Stomach (tissue), 9 donors: ENCODE measurements around the gene TRIM17. TPM values are rescaled to one million over a fixed set of nuclear protein-coding genes. Genes with fewer than 3 reads are reported as not detected.

Experiments used
- DNase-seq, 2 donors: peaks; one replicate each; pipeline versions ENCODE4 v3.0.0 to v3.0.0-alpha.2; 2013 to 2019
- H3K27ac ChIP-seq, 5 donors: fragments of 200-600 bp in 4 of 5; sonication (generic) in 4 of 5; one replicate each; pipeline ENCODE4 v1.5.1; 2013 to 2019; ENCODE audit warnings: mild to moderate bottlenecking in 1 of 5, moderate library complexity in 1 of 5
- H3K27me3 ChIP-seq, 3 donors: fragments of 200-600 bp; sonication (generic); one replicate each; pipeline ENCODE4 v1.5.1; 2017 to 2019; ENCODE audit warnings: mixed run types in 1 of 3
- H3K36me3 ChIP-seq, 4 donors: fragments of 200-600 bp; sonication (generic); 1 replicate in 3 of 4; 2 replicates in 1 of 4; pipeline ENCODE4 v1.5.1; 2016 to 2019
- H3K4me1 ChIP-seq, 4 donors: fragments of 200-600 bp; sonication (generic); one replicate each; pipeline ENCODE4 v1.5.1; 2016 to 2019
- H3K4me3 ChIP-seq, 4 donors: fragments of 200-600 bp; sonication (generic) in 3 of 4; one replicate each; pipeline ENCODE4 v1.5.1; 2016 to 2019; ENCODE audit warnings: mild to moderate bottlenecking in 1 of 4
- H3K9me3 ChIP-seq, 4 donors: fragments of 200-600 bp; sonication (generic); one replicate each; pipeline ENCODE4 v1.5.1; 2016 to 2019
- EP300 ChIP-seq: sonication (generic); formaldehyde crosslinking; IDR thresholded peaks from one replicate; pipeline ENCODE4 v1.6.1; 2017; ENCODE audit warnings: antibody characterized with exemption
- POLR2A ChIP-seq, 4 donors: fragments of 450-650 bp; IDR thresholded peaks; one replicate each; pipeline ENCODE4 v1.6.1; 2016; ENCODE audit warnings: antibody characterized with exemption in 4 of 4, control low read depth in 2 of 4, mild to moderate bottlenecking in 1 of 4, moderate library complexity in 1 of 4
- POLR2AphosphoS5 ChIP-seq, 3 donors: sonication (generic); formaldehyde crosslinking; IDR thresholded peaks; one replicate each; pipeline ENCODE4 v1.6.1; 2016; ENCODE audit warnings: antibody characterized with exemption in 3 of 3
- WGBS, 5 donors: extraction: QIAGEN DNeasy Blood & Tissue Kit in 3 of 5; methylation state at CpG; one replicate each; pipeline versions ENCODE4 v1.1.5 to v1.1.7; 2013 to 2018; 5-methylcytosine and 5-hydroxymethylcytosine counted together
- intact Hi-C: fragments of 100-400 bp; cut with DNase I; formaldehyde crosslinking; loops from one replicate; pipeline ENCODE4 v1.15.1; 2023; ENCODE audit warnings: low total_unique reads
- polyA plus RNA-seq, 3 donors: library from polyadenylated mRNA; stranded (reverse); fragments of 200-250 nt; gene quantifications; one replicate each; pipeline ENCODE4 v1.2.3, GENCODE V29; 2013
- total RNA-seq, 5 donors: library from RNA; depleted of rRNA; stranded (reverse); fragments of >200 nt; gene quantifications; one replicate each; pipeline versions ENCODE4 v1.1.0 to v1.2.3, GENCODE V29; 2014 to 2016
- TF ChIP-seq, protein P1 (sequence below), 7 experiments: fragments of 450-650 bp in 4 of 7; fragments of 200-600 bp in 3 of 7; sonication (generic) in 3 of 7; IDR thresholded peaks; one replicate each; pipeline ENCODE4 v1.5.1; 2016 to 2019; ENCODE audit warnings: antibody characterized with exemption in 7 of 7, control low read depth in 2 of 7, mild to moderate bottlenecking in 1 of 7
- donor health status: healthy with polysubstance abuse.
- donor health status: Bipolar disorder and iron deficiency.
- donor health status: healthy.

TRIM17 gene
- total and polyA plus RNA-seq, 8 donors, result 1.2 to 6.2 (median 1.8) TPM; not detected in 3

DNA sequence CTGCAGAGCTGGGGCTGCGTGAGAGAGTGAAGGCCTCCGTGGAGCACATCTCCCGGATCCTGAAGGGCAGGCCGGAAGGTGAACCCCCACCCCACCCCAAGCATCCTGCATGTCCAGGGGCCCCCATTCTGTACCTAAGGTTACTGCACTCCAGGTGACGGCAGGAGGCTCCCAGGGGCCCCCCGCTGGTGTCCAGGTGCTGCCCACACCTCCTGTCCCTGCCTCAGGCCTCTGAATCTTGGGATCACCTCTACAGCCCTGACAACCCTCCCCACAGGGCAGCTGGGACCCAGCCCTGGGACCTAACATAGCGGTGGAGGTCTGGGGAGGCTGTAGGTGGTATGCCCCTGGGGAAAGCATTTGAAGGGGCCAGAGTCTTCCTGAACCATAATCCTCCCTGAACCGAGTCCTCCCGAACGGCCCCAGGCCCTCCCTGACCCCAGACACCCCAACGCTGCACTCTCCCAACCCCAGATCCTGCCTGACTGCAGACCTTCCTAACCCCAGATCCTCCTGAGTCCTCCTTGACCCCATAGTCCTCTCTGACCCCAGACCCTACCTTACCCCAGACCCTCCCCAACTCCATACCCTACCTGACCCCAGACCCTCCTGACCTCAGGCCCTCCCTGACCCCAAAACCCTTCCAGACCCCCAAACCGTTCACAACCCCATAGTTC is 43.5 kb downstream of the TRIM17 start:
- WGBS, 5 donors, result 62 to 82% (median 74%) methylated on average over 8 to 12 of the region's 12 CpGs
- H3K27ac ChIP-seq, result no peak overlapping the region
- no peaks in the 10 kb centered on the region for H3K36me3 ChIP-seq
- H3K27me3 ChIP-seq, result peaks cover 0 to 49% (median 17%) of the 10 kb centered on the region in 3 donors
- H3K4me1 ChIP-seq, result peaks cover 4 to 31% (median 14%) of the 10 kb centered on the region in 4 donors
- DNase-seq, result no peak
- H3K4me3 ChIP-seq, result no peak overlapping the region
- no peaks in the 10 kb centered on the region for H3K9me3 ChIP-seq
- TF ChIP-seq EP300, result no peak
- TF ChIP-seq POLR2A (IDR thresholded peaks at IDR 0.05), result no peak
- TF ChIP-seq, protein P1, sequence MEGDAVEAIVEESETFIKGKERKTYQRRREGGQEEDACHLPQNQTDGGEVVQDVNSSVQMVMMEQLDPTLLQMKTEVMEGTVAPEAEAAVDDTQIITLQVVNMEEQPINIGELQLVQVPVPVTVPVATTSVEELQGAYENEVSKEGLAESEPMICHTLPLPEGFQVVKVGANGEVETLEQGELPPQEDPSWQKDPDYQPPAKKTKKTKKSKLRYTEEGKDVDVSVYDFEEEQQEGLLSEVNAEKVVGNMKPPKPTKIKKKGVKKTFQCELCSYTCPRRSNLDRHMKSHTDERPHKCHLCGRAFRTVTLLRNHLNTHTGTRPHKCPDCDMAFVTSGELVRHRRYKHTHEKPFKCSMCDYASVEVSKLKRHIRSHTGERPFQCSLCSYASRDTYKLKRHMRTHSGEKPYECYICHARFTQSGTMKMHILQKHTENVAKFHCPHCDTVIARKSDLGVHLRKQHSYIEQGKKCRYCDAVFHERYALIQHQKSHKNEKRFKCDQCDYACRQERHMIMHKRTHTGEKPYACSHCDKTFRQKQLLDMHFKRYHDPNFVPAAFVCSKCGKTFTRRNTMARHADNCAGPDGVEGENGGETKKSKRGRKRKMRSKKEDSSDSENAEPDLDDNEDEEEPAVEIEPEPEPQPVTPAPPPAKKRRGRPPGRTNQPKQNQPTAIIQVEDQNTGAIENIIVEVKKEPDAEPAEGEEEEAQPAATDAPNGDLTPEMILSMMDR (IDR thresholded peaks at IDR 0.05), result no peak
- no peak for TF ChIP-seq POLR2AphosphoS5 (IDR thresholded peaks at IDR 0.05)
- intact Hi-C loops, result no loop called here

DNA sequence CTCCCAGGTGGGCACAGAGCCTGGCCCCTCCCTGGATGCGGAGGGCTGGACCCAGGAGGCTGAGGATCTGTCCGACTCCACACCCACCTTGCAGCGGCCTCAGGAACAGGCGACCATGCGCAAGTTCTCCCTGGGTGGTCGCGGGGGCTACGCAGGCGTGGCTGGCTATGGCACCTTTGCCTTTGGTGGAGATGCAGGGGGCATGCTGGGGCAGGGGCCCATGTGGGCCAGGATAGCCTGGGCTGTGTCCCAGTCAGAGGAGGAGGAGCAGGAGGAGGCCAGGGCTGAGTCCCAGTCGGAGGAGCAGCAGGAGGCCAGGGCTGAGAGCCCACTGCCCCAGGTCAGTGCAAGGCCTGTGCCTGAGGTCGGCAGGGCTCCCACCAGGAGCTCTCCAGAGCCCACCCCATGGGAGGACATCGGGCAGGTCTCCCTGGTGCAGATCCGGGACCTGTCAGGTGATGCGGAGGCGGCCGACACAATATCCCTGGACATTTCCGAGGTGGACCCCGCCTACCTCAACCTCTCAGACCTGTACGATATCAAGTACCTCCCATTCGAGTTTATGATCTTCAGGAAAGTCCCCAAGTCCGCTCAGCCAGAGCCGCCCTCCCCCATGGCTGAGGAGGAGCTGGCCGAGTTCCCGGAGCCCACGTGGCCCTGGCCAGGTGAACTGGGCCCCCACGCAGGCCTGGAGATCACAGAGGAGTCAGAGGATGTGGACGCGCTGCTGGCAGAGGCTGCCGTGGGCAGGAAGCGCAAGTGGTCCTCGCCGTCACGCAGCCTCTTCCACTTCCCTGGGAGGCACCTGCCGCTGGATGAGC is 44.3 kb downstream of the TRIM17 start:
- Histone ChIP-seq H3K4me1 (peaks cover 0 to 28% (median 11%) of the 10 kb centered on the region in 4 donors), H3K36me3 (no peaks in the 10 kb centered on the region), H3K4me3 (no peak overlapping the region), H3K27me3 (peaks cover 0 to 50% (median 17%) of the 10 kb centered on the region in 3 donors), H3K9me3 (no peaks in the 10 kb centered on the region), H3K27ac (no peak overlapping the region)
- intact Hi-C loops, result no loop called here
- WGBS, 5 donors, result 39 to 58% (median 51%) methylated on average over 12 to 34 of the region's 34 CpGs
- DNase-seq, result peak in 1 of 2 donors; percentile 73
- TF ChIP-seq EP300, result no peak
- TF ChIP-seq, protein P1 (IDR thresholded peaks at IDR 0.05), result no peak
- TF ChIP-seq POLR2AphosphoS5 (IDR thresholded peaks at IDR 0.05), result no peak
- no peak for TF ChIP-seq POLR2A (IDR thresholded peaks at IDR 0.05)

DNA sequence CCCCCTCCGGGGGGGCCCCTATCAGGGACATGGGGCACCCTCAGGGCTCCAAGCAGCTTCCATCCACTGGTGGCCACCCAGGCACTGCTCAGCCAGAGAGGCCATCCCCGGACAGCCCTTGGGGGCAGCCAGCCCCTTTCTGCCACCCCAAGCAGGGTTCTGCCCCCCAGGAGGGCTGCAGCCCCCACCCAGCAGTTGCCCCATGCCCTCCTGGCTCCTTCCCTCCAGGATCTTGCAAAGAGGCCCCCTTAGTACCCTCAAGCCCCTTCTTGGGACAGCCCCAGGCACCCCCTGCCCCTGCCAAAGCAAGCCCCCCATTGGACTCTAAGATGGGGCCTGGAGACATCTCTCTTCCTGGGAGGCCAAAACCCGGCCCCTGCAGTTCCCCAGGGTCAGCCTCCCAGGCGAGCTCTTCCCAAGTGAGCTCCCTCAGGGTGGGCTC is 44.9 kb downstream of the TRIM17 start:
- Histone ChIP-seq H3K4me3 (no peak overlapping the region), H3K9me3 (no peaks in the 10 kb centered on the region), H3K36me3 (no peaks in the 10 kb centered on the region), H3K27ac (no peak overlapping the region), H3K27me3 (peaks cover 0 to 56% (median 17%) of the 10 kb centered on the region in 3 donors), H3K4me1 (peaks cover 0 to 28% (median 11%) of the 10 kb centered on the region in 4 donors)
- DNase-seq, result no peak
- TF ChIP-seq EP300, result no peak
- TF ChIP-seq POLR2AphosphoS5 (IDR thresholded peaks at IDR 0.05), result no peak
- WGBS, 5 donors, result 42 to 68% (median 49%) methylated on average over 3 to 4 of the region's 4 CpGs; no CpG with 5 or more reads in 1 of the 5 donors
- intact Hi-C loops, result no loop called here

DNA sequence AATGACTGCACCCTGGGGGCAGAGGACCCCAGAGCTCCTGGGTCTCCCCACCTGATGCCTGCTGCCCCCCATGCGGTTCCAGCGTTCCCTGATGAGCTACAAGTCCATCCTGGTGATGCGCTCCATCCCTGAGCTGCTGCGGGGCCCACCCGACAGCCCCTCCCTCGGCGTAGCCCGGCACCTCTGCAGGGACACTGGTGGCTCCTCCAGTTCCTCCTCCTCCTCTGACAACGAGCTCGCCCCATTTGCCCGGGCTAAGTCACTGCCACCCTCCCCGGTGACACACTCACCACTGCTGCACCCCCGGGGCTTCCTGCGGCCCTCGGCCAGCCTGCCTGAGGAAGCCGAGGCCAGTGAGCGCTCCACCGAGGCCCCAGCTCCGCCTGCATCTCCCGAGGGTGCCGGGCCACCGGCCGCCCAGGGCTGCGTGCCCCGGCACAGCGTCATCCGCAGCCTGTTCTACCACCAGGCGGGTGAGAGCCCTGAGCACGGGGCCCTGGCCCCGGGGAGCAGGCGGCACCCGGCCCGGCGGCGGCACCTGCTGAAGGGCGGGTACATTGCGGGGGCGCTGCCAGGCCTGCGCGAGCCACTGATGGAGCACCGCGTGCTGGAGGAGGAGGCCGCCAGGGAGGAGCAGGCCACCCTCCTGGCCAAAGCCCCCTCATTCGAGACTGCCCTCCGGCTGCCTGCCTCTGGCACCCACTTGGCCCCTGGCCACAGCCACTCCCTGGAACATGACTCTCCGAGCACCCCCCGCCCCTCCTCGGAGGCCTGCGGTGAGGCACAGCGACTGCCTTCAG is 45.5 kb downstream of the TRIM17 start:
- peaks cover 0 to 28% (median 11%) of the 10 kb centered on the region in 4 donors for H3K4me1 ChIP-seq
- TF ChIP-seq POLR2A (IDR thresholded peaks at IDR 0.05) (no peak), EP300 (no peak), POLR2AphosphoS5 (IDR thresholded peaks at IDR 0.05) (no peak)
- TF ChIP-seq, protein P1 (IDR thresholded peaks at IDR 0.05), result no peak
- 44 to 80% (median 63%) methylated on average over 12 to 50 of the region's 50 CpGs for WGBS, 5 donors
- H3K27me3 ChIP-seq, result peaks cover 0 to 62% (median 17%) of the 10 kb centered on the region in 3 donors
- intact Hi-C loops, result no loop called here
- no peak overlapping the region for H3K4me3 ChIP-seq
- no peaks in the 10 kb centered on the region for H3K9me3 ChIP-seq
- H3K27ac ChIP-seq, result no peak overlapping the region
- no peaks in the 10 kb centered on the region for H3K36me3 ChIP-seq
- DNase-seq, result peak in 1 of 2 donors; percentile 61
